Endothelial cell of umbilical vein (primary cell): ENCODE results near the gene ZCWPW1.
"Not testable (repeated sequence)": the region's sequence is repeated elsewhere in the genome, so short reads cannot be mapped to it uniquely, and the experiment has no call there.

Experiments
- CTCF ChIP-seq, 2 donors: IDR thresholded peaks; 1 replicate in 1 of 2; 2 replicates in 1 of 2; pipeline ENCODE4 v1.5.1; 2011; ENCODE audit warnings: low read length in 2 of 2, mild to moderate bottlenecking in 2 of 2, moderate library complexity in 2 of 2, control low read depth in 1 of 2, inconsistent platforms in 1 of 2, low read depth in 1 of 2; ENCODE audit not compliant: insufficient read depth in 1 of 2; ENCODE audit errors: extremely low read depth in 1 of 2
- GATA2 ChIP-seq: IDR thresholded peaks from 2 replicates; pipeline ENCODE4 v1.7.0; 2011; ENCODE audit warnings: low read depth, mild to moderate bottlenecking, moderate library complexity, mixed read lengths, low read length; ENCODE audit not compliant: insufficient read length, insufficient read depth
- MYC ChIP-seq: IDR thresholded peaks from one replicate; pipeline ENCODE4 v1.6.1; 2011; ENCODE audit warnings: mild to moderate bottlenecking, low read depth, low read length
- POLR2A ChIP-seq: IDR thresholded peaks from 2 replicates; pipeline ENCODE4 v1.6.1; 2012; ENCODE audit warnings: low read depth, mild to moderate bottlenecking, control low read depth, low read length
- POLR2AphosphoS5 ChIP-seq: IDR thresholded peaks from 2 replicates; pipeline ENCODE4 v1.6.1; 2012; ENCODE audit warnings: low read depth, mild to moderate bottlenecking, control low read depth, low read length, moderate library complexity; ENCODE audit not compliant: insufficient read depth

- TF ChIP-seq CTCF (IDR thresholded peaks at IDR 0.05; ENCODE audit: extremely low read depth in 1 of 2, insufficient read depth in 1 of 2, low read depth in 1 of 2, low read length in 2 of 2); POLR2AphosphoS5; MYC; POLR2A; GATA2: not testable (repeated sequence)
Measured at GRCh38 chr7:100363797-100364196, 64.7 kb downstream of the ZCWPW1 start.
